HUDEP-2 (cell line): ENCODE results near the gene CEP295NL.
"Not testable (repeated sequence)": the region's sequence is repeated elsewhere in the genome, so short reads cannot be mapped to it uniquely, and the experiment has no call there.

ENCODE experiments used
- DNase-seq, 76 experiments: peaks; one replicate each; lab custom pipeline; 2025; ENCODE audit not compliant: unreplicated experiment in 76 of 76; lab: John Stamatoyannopoulos, UW

Gene CEP295NL

DNA sequence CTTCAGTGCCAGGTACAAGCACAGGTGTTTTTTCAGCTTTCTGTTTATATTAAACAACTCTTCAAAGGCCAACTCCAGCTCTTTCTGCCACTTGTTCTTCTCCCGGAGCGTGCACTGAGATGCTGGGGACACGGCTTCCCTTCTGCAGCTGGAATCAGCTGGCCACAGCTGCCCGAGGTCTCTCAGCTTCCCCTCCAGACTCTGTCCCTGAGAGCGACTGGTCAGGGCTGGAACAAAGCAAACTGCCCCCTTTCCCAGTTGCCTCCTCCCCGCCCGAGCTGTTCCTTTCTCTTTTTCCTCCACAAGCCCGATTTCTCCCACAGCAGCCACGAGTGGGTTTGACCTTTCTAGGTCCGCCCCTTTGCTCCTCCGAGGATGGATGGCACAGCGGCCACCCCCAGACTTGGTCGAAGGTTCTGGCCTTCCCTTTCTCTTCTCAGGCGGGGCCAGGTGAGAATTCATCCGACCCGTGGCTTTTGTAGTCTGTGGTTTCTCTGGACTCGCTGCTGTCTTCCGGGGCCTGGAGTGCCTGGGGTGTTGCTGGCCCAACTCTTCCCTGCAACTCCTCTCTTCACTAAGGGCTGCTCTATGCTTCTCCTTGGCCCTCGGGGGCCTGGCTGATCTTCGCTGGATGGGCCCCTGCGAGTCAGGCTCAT, 11.5 kb downstream of the CEP295NL start:
- DNase-seq: no peak

DNA sequence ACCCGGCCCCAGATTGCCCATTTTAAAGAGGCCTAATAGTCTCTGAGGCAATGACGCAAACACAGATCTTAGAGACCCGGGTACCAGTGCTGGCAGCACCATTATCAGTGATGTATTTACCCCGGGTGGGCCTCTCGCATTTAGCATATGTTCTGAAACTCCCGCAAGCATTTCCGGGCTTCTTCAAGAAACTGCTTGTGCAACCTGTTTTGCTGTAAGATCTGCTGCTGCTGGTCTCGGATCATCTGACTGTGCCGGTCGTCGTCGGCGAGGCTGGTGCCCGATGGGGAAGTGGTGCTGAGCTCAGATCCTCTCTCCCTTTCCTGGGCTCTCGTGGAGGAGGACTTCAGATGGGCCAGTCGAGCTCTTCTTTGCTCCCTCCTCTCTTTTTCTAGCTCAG, 12.5 kb downstream of the CEP295NL start:
- DNase-seq: no peak

DNA sequence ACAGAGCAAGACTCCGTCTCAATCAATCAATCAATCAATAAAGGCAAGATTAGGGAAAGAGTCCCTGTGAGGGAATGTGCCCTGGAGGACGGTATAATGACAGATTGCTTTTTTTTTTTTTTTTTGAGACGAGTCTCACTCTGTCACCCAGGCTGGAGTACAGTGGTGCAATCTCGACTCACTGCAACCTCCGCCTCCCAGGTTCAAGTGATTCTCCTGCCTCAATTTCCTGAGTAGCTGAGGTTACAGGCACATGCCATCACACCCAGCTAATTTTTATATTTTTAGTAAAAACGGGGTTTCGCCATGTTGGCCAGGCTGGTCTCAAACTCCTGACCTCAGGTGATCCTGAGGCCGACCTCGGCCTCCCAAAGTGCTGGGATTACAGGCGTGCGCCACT, 12.9 kb downstream of the CEP295NL start:
- not testable (repeated sequence) for DNase-seq

DNA sequence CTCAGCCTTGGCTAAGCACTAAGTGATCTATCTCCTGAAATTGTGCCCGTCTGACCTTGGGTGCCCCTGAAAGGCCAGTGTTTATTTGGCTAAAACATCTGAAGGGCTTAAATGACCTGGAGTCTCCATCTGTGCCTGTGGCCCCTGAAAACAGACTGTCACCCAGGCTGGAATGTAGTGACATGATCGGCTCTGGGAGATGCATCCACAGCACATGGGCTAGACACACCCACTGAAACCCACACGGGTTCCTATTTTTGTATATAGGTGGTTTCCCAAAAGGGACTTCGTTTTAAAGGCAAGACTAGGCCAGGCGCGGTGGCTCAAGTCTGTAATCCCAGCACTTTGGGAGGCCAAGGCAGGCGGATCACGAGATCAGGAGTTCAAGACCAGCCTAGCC, 13.5 kb downstream of the CEP295NL start:
- DNase-seq: no peak

DNA sequence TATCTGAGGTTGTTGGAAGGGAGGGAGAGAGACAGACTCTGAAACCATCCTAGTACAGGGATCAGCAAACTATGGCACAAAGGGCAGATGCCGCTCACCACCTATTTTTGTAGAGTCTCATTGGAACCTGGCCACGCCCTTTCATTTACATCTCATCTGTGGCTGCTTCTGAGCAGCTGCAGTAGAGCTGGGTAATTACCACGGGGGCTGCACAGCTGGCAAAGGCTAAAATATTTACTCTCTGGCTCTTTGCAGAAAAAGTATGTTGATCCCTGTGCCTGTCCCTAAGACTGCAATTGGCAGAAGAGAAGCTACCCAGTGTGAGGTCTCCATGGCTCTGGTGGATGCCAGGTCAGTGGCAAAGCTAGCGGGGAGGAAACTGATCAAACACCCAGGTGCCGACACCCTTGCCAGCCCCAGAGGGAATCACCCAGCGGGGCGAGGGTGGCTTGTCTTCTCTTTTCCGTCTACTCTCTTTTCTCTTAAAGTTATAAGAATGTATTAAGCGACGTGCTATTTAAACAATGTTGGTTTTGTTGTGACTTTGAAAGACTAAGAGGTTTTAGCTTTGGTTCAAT, 14.0 kb downstream of the CEP295NL start:
- no peak for DNase-seq

DNA sequence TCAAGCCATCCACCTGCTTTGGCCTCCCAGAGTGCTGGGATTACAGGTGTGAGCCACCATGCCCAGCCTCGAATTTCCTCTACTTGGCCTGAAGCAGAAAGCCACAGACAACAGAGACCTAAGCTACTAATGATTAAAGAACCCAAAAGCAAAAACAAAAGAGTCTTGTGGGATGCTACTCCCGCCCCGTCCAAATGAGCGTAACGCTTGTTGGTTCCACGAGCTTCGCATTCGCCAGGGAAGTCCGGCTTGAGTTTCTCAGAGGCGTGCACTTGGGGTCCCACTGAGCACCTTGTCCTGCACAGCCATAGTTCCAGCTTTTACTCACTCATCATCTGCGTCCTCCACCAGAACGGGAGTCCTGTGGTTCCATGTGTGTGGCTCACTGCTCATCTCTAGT, 16.0 kb downstream of the CEP295NL start:
- no peak for DNase-seq

DNA sequence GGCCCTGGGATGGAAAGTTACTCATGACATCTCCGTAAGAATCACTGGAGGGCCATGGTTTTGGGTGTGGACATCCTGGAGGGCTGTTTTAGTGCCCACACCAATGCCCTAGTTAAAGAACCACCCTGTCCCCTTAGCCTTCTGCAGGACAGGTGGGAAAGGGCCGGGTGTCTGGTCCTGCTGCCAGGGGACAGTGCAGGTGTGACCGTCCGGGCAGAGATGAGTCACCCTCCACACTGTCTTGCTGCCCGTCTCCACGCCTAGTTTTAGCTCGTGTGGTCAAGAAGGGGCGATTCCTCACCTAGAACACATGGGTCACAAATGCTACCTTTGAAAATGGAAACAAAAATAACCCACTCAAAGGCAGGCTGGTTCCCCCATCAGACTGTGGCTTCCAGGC, 17.0 kb downstream of the CEP295NL start:
- DNase-seq: no peak

DNA sequence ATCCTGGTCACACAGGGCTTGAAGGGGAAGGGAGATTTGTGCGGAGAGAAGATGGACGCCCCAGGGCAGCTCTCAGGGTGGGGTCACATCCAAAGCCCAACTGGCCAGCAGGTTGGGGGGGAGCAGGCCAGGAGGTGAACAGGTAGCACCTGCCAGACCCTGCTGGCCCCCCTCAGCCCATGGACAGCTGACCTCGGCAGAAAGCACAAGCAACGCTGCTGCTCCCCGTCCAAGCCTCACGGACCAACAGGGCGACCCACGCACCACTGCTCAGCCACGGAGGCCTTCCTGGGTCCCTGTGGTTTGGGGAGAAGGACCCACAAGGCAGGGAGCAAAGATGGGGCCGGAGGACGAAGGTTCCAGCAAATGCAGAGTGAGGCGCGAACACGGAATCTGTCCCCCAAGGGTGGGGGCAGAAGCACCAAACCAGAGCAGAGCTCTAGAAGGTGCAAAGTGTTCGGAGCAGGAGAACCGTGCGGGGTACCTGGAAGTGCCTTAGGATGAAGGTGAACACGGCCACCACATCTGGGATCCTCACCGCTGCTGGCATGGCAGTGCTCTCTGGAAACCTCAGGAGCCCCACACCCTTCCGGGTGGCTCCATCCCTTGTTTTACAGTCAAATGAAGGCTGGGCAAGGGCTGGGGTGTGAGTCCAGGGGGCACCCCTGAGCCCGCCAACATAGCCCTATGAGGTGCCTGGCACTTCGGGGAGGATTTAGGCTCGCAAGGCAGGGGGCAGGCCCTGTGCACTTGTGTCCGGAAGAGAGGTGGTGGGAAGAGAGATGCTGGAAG, 17.9 kb downstream of the CEP295NL start:
- no peak for DNase-seq

DNA sequence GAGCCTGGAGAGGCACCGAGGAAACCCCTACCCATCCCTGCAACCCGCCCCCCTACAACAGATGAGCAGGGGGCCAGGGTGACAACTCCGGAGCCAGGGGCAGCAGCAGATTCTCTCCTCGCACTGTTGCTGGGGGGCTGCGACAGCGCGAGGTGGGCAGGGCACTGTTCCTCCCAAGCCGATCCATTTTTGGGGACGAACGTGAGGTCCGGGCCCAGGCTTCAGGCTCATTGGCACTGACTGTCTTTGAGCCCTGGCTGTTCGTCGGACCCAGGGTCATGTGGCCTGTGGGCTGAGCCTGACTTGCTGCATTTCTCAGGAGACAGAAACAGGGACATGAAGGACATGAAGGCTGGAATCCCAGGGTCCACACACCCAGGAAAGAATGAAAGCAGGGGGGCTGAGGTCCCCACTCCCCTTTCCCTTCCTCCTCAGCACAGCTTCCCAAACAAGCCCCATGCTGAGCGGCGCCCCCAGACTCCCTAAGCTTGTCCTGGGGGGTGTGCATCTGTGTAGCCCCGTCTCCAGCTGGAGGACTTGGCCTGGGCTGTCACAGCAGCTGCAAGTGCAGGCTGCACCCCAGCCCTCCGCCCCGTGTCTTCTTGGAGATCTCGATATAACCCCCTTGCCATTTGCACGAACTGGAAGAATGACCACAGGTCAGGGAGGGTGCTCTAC, 18.7 kb downstream of the CEP295NL start:
- no peak for DNase-seq

DNA sequence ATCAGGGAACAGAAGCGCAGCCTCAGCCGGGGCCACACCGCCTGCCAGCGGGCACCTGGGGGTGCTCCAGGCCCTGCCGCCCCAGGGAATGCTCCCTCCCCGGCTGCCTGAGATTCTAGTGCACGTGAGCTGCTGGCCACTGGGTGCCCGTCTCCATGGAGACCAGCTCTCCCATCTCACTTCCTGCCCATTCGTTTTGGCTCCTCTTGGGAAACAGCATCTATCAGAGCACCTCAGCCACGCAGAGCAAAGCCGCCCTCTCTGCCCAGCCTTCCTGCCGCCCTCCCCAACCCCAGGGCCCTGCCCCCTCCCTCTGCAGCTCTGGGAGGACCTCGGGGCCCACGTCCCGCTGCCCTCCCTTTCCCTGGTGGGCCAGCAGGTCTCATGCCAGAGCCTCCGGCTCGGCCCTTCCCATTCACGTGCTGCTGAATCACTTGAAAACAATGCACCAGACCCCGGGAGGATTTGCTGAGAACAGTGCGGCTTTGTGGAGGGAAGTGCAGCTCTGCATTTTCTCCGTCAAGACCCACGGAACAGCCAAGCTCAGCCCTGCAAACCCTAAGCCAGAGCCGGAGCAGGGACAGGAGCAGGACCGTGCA, 19.4 kb downstream of the CEP295NL start:
- DNase-seq: no peak

DNA sequence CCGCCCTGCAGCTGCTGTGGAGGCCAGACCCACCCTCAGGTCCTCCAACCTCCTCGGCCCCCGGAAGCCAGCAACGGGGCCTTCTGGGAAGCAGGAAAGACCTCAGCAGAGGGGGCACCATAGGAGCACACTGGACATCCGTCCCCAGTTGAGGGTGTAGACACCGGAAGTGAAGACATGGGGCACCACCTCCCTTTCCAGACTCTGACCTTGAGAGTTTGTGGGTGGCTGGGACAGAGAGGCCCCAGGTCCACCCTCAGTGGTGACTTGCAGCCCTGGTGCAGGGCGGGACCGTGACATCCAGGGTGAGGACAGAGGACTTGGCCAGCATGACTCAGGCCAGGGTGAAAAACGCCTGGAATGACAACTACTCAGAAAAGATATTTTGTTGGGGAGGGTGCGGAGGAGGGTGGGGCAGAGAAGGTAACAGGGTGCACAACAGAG, 19.9 kb downstream of the CEP295NL start:
- no peak for DNase-seq

DNA sequence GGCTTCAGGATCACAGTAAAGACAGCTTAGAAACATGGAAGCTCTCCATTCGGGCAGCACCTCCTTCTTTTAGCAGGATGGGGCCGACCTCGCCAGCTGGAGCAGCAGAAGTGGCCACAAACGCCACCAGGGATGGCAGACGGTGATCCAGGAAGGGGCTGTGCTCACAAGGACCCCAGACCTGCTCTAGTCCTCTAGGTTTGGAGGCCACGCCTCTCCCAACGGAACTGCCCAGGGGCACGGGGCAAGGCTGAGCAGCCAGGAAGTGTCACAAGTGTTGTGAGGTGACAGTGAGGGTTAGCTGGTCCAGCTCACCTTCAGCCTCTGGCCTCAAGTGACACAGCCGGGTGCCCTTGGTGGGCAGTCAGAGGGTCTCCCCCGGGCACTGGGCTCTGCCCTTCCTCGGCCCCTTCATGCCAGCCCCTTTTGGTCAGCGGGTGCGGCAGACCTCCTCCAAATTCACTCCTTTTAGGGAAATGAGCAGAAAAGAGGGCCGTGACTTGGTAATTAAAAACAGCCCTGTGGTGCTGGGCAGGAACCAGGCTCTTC, 20.4 kb downstream of the CEP295NL start:
- DNase-seq: no peak

DNA sequence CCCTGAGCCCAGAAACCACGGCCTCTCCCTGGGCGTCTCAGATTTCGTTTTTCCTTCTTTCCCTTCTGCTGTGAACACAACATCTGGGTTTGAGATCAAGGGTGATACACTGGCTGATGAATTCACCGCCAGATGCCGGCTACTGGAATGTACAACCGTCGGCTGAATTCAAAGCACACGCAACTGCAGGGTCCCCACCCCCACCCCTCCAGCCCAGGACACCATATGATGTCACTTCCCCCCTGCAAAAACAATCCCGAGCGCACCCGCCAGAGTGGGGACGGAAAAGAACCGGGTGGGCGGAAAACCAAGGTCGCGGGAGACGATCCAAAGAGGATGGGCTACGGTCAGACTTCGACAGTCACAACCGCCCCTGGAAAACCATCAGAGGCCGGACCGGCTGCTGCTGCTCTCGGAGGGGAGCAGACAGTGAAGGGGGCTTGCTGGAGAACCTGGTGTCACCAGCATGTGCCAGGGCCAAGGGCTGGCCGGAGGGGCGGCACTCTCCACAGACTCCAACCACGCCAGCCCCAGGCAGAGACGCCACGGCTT, 23.3 kb downstream of the CEP295NL start:
- DNase-seq: no peak

DNA sequence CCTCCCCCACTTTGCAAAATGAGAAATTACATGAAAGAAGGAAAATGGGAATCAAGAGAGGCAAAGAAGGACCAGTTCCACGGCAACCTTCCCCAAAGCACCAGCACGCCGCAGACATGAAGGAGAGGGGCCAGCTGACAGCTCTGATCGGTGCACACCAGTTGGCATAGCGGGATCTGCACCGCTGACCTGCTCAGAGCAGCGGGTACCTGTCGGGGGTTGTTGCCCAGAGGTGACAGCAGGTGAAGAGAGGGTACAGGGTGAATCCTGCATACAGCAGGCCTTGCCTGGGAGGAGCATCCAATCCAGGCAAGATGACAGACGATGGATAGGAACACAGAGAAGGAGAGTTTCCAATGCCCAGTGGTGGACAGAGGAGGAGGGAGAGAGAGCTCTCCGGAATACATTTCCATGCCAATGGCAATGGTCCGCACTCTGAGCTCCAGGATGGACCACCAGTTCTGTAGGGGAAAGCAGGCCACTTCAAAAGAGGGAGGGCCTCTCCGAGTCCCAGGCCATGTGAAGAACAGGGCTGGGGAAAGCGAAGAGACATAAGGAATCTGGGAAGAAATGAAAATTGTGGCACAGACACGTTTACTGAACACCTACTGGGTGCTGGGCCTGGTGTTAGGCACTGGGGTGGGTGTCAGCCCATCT, 24.0 kb downstream of the CEP295NL start:
- DNase-seq: no peak

DNA sequence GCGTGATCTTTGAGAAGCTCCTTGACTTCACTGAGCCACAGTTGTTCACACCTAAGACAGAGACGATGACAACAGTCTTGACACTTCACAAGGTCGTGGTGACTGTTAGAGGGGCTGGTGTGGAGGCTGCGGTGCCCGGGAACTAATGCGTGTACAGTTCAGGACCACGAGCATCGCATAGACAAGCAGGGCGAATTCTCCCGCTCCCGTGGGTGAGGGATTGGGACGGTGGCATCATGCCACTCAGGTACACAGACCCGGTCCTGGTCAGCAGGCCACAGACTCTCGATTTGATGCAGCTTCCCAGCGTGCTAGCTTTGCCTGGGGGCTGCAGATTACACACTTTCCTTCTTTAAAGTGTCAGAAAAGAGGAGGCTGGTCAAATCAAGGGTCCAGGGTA, 24.7 kb downstream of the CEP295NL start:
- DNase-seq: no peak

DNA sequence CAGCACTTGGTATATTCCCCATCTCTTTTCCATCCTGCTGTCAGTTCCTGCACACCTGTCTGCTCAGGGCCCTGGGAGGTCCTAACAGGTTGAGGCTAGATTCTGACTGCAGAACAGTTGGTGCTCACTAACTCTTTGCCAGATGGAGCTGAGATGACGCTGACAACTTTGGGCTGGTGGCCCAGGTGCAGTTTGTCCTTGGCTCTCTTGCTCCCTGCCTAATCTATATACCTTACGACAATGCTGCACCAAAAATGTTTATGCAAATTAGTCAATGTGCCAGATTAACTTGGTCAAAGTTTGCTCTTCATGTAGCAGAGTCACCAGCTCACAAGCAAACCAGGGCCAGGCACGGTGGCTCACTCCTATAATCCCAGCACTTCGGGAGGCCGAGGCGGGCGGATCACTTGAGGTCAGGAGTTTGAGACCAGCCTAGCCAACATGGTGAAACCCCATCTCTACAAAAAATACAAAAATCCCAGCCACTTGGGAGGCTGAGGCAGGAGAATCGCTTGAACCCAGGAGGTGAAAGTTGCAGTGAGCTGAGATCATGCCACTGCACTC, 26.0 kb downstream of the CEP295NL start:
- not testable (repeated sequence) for DNase-seq

DNA sequence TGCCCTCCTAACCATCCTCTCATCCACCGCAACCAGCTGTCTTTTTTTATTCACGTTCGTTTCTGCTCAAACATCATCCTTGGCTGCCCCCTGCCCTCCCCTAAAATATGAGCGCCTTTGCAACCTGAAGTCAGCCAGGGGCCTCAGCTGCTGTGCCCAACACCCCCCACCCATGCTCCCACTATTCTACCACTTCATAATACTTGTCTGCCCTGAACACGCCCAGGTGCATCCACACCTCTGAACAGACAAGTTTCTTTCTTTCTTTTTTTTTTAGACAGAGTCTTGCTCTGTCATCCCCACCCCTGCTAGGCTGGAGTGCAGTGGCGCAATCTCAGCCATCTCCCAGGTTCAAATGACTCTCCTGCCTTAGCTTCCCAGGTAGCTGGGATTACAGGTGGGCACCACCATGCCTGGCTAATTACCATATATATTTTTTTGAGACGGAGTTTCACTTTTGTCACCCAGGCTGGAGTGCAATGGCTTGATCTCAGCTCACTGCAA, 26.9 kb downstream of the CEP295NL start:
- DNase-seq: no peak

DNA sequence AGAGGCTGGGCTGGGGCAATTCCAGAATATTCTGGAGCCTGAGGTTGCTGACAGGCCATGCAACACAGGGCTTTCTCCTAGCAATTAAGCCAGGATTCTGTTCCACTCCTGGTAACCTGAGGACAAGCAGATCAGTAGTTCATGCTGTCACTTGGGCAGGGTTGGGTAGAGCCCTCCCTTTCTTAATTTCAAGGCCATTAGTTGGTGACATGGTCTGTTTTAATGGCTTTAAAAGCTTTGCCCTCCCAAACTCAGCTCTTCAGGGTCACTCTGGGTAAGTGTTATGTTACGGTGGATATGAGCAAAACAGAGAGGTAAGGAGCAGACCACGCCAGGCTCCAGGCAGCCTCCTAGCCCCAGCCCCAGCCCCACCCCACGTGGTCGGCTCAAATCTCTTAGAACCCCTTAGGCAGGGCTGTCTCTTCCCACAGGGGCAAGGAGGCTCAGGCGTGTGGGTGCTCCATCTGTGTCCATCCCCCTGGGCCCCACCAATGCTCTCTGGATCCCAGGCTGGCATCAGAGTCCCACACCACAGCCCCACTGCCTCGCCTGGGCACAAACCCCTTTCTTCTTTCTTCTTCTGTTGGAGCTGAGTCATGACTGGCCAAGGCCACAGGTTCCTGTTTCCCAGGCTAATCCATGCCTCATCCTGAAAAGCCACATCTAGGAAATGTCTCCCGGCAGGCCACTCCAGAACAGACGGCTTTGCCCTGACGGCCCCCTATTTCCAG, 27.5 kb downstream of the CEP295NL start:
- DNase-seq: no peak
